ENCODE measurements around the gene UBTF. TPM values are rescaled to one million over a fixed set of nuclear protein-coding genes. Genes with fewer than 3 reads are reported as not detected.

Gene UBTF
- total and polyA plus RNA-seq, 9 of the 15 experiments (the other 6 are each of a cell fraction or from before 2014, with no cell fraction given): 1.2 to 113 (median 83.6) TPM

DNA sequence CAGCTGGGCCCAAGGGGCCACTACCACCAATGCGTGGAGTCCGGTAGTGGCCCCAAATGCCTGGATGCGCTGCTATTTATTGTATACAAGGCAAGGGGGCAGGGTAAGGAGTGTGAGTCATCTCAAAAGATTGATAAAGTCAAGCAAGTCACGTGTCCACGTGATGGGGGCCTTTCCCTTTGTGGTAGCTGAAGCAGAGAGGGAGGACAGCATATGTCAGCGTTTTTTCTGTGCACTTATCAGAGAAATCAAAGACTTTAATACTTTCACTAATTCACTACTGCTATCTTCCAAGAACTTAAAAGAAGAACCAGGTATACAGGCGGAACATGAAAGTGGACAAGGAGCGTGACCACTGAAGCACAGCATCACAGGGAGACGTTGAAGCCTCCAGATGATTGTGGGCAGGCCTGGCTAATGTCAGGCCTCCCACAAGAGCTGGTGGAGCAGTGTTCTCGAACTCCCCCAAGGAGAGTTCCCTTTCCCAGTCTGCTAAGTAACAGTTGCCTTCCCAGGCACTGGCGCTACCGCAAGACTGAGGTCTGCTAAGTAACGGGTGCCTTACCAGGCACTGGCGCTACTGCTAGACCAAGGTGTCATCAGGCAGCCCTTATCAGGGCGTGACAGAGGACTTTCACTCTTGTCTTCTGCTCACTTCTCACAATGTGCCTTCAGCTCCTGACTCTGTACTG is 59.8 kb downstream of the UBTF start (continued):
- TF ChIP-seq, protein P1, sequence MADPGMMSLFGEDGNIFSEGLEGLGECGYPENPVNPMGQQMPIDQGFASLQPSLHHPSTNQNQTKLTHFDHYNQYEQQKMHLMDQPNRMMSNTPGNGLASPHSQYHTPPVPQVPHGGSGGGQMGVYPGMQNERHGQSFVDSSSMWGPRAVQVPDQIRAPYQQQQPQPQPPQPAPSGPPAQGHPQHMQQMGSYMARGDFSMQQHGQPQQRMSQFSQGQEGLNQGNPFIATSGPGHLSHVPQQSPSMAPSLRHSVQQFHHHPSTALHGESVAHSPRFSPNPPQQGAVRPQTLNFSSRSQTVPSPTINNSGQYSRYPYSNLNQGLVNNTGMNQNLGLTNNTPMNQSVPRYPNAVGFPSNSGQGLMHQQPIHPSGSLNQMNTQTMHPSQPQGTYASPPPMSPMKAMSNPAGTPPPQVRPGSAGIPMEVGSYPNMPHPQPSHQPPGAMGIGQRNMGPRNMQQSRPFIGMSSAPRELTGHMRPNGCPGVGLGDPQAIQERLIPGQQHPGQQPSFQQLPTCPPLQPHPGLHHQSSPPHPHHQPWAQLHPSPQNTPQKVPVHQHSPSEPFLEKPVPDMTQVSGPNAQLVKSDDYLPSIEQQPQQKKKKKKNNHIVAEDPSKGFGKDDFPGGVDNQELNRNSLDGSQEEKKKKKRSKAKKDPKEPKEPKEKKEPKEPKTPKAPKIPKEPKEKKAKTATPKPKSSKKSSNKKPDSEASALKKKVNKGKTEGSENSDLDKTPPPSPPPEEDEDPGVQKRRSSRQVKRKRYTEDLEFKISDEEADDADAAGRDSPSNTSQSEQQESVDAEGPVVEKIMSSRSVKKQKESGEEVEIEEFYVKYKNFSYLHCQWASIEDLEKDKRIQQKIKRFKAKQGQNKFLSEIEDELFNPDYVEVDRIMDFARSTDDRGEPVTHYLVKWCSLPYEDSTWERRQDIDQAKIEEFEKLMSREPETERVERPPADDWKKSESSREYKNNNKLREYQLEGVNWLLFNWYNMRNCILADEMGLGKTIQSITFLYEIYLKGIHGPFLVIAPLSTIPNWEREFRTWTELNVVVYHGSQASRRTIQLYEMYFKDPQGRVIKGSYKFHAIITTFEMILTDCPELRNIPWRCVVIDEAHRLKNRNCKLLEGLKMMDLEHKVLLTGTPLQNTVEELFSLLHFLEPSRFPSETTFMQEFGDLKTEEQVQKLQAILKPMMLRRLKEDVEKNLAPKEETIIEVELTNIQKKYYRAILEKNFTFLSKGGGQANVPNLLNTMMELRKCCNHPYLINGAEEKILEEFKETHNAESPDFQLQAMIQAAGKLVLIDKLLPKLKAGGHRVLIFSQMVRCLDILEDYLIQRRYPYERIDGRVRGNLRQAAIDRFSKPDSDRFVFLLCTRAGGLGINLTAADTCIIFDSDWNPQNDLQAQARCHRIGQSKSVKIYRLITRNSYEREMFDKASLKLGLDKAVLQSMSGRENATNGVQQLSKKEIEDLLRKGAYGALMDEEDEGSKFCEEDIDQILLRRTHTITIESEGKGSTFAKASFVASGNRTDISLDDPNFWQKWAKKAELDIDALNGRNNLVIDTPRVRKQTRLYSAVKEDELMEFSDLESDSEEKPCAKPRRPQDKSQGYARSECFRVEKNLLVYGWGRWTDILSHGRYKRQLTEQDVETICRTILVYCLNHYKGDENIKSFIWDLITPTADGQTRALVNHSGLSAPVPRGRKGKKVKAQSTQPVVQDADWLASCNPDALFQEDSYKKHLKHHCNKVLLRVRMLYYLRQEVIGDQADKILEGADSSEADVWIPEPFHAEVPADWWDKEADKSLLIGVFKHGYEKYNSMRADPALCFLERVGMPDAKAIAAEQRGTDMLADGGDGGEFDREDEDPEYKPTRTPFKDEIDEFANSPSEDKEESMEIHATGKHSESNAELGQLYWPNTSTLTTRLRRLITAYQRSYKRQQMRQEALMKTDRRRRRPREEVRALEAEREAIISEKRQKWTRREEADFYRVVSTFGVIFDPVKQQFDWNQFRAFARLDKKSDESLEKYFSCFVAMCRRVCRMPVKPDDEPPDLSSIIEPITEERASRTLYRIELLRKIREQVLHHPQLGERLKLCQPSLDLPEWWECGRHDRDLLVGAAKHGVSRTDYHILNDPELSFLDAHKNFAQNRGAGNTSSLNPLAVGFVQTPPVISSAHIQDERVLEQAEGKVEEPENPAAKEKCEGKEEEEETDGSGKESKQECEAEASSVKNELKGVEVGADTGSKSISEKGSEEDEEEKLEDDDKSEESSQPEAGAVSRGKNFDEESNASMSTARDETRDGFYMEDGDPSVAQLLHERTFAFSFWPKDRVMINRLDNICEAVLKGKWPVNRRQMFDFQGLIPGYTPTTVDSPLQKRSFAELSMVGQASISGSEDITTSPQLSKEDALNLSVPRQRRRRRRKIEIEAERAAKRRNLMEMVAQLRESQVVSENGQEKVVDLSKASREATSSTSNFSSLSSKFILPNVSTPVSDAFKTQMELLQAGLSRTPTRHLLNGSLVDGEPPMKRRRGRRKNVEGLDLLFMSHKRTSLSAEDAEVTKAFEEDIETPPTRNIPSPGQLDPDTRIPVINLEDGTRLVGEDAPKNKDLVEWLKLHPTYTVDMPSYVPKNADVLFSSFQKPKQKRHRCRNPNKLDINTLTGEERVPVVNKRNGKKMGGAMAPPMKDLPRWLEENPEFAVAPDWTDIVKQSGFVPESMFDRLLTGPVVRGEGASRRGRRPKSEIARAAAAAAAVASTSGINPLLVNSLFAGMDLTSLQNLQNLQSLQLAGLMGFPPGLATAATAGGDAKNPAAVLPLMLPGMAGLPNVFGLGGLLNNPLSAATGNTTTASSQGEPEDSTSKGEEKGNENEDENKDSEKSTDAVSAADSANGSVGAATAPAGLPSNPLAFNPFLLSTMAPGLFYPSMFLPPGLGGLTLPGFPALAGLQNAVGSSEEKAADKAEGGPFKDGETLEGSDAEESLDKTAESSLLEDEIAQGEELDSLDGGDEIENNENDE (IDR thresholded peaks at IDR 0.05; ENCODE audit: low read depth, low read length): no peak
- TF ChIP-seq ZNF146 (CRISPR knock-in tag; IDR thresholded peaks at IDR 0.05; ENCODE audit: unreplicated experiment) (no peak), SMAD1 (IDR thresholded peaks at IDR 0.05; ENCODE audit: low read depth, low read length, partially characterized antibody) (no peak), MYC (IDR thresholded peaks at IDR 0.05; ENCODE audit: low read depth, low read length) (peak; percentile 27), MYC (CRISPR knock-in tag; IDR thresholded peaks at IDR 0.05; ENCODE audit: borderline replicate concordance, low read depth) (no peak), ARID1B (IDR thresholded peaks at IDR 0.05) (peak; percentile 85), SUPT5H (IDR thresholded peaks at IDR 0.05) (no peak), SAP30 (IDR thresholded peaks at IDR 0.05; ENCODE audit: borderline replicate concordance, insufficient read depth, low read depth, low read length, poor library complexity, severe bottlenecking) (no peak), HMG20B (CRISPR knock-in tag; IDR thresholded peaks at IDR 0.05) (no peak), FOSL1 (tag; conservative IDR thresholded peaks at IDR 0.05) (peak; percentile 98)
- TF ChIP-seq, protein P2, sequence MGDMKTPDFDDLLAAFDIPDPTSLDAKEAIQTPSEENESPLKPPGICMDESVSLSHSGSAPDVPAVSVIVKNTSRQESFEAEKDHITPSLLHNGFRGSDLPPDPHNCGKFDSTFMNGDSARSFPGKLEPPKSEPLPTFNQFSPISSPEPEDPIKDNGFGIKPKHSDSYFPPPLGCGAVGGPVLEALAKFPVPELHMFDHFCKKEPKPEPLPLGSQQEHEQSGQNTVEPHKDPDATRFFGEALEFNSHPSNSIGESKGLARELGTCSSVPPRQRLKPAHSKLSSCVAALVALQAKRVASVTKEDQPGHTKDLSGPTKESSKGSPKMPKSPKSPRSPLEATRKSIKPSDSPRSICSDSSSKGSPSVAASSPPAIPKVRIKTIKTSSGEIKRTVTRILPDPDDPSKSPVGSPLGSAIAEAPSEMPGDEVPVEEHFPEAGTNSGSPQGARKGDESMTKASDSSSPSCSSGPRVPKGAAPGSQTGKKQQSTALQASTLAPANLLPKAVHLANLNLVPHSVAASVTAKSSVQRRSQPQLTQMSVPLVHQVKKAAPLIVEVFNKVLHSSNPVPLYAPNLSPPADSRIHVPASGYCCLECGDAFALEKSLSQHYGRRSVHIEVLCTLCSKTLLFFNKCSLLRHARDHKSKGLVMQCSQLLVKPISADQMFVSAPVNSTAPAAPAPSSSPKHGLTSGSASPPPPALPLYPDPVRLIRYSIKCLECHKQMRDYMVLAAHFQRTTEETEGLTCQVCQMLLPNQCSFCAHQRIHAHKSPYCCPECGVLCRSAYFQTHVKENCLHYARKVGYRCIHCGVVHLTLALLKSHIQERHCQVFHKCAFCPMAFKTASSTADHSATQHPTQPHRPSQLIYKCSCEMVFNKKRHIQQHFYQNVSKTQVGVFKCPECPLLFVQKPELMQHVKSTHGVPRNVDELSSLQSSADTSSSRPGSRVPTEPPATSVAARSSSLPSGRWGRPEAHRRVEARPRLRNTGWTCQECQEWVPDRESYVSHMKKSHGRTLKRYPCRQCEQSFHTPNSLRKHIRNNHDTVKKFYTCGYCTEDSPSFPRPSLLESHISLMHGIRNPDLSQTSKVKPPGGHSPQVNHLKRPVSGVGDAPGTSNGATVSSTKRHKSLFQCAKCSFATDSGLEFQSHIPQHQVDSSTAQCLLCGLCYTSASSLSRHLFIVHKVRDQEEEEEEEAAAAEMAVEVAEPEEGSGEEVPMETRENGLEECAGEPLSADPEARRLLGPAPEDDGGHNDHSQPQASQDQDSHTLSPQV (IDR thresholded peaks at IDR 0.05): peak; percentile 78; the same call in 1 of the 2 replicates

All from K562 (cell line).